Fibroblast of lung (primary cell): Measurements from ENCODE around the gene ITPRIPL2. TPM values are rescaled to one million over a fixed set of nuclear protein-coding genes. Genes with fewer than 3 reads are reported as not detected.
A peak's percentile ranks its signal among the peaks of the same experiment; 100 is the strongest.

Source experiments
- DNase-seq, 2 donors: peaks; one replicate each; pipeline versions ENCODE4 v3.0.0 to v3.0.0-alpha.2; 2010; ENCODE audit warnings: low read depth in 2 of 2
- H2AFZ ChIP-seq: 2 replicates; pipeline ENCODE4 v1.5.1; 2012; ENCODE audit warnings: low read length, control low read depth, inconsistent platforms
- H3K27ac ChIP-seq: 2 replicates; pipeline ENCODE4 v1.5.1; 2011; ENCODE audit warnings: low read length, control low read depth; ENCODE audit not compliant: insufficient read depth
- H3K27me3 ChIP-seq: 2 replicates; pipeline ENCODE4 v1.5.1; 2011; ENCODE audit warnings: mild to moderate bottlenecking, low read length; ENCODE audit not compliant: control insufficient read depth, insufficient read depth
- H3K36me3 ChIP-seq: 2 replicates; pipeline ENCODE4 v1.5.1; 2011; ENCODE audit warnings: low read length; ENCODE audit not compliant: control insufficient read depth, insufficient read depth
- H3K4me1 ChIP-seq: 2 replicates; pipeline ENCODE4 v1.5.1; 2011; ENCODE audit warnings: low read length; ENCODE audit not compliant: control insufficient read depth, insufficient read depth; ENCODE audit errors: extremely low read depth
- H3K4me2 ChIP-seq: 2 replicates; pipeline ENCODE4 v1.5.1; 2011; ENCODE audit warnings: low read length, control low read depth; ENCODE audit not compliant: insufficient read depth; ENCODE audit errors: extremely low read depth
- H3K4me3 ChIP-seq, 4 experiments: fragments of 200-600 bp in 1 of 4; sonication (generic) in 1 of 4; replicated peaks in 1 of 4; 2 replicates each; pipeline ENCODE4 v1.5.1; 2011 to 2016; ENCODE audit warnings: low read length in 4 of 4, low read depth in 3 of 4, mild to moderate bottlenecking in 3 of 4, control low read depth in 2 of 4, inconsistent platforms in 1 of 4, mixed read lengths in 1 of 4; ENCODE audit not compliant: insufficient read depth in 1 of 4; ENCODE audit errors: control extremely low read depth in 1 of 4
- H3K79me2 ChIP-seq: 2 replicates; pipeline ENCODE4 v1.5.1; 2012; ENCODE audit warnings: mild to moderate bottlenecking, low read length, inconsistent platforms; ENCODE audit not compliant: control insufficient read depth, insufficient read depth
- H3K9ac ChIP-seq: 2 replicates; pipeline ENCODE4 v1.5.1; 2011; ENCODE audit warnings: mild to moderate bottlenecking, low read length, control low read depth; ENCODE audit not compliant: insufficient read depth
- H3K9me3 ChIP-seq: 2 replicates; pipeline ENCODE4 v1.5.1; 2012; ENCODE audit warnings: low read depth, low read length; ENCODE audit not compliant: control insufficient read depth, insufficient read depth
- H4K20me1 ChIP-seq: 2 replicates; pipeline ENCODE4 v1.5.1; 2011; ENCODE audit warnings: low read length; ENCODE audit not compliant: control insufficient read depth, insufficient read depth; ENCODE audit errors: extremely low read depth
- CTCF ChIP-seq, 2 donors: IDR thresholded peaks in 1 of 2; conservative IDR thresholded peaks in 1 of 2; 1 replicate in 1 of 2; 2 replicates in 1 of 2; pipeline ENCODE4 v1.5.1; 2011 to 2012; ENCODE audit warnings: low read length in 2 of 2, control low read depth in 1 of 2, inconsistent platforms in 1 of 2, low read depth in 1 of 2, mild to moderate bottlenecking in 1 of 2
- EZH2 ChIP-seq: IDR thresholded peaks from 2 replicates; pipeline ENCODE4 v1.5.1; 2012; ENCODE audit warnings: low read length, control low read depth, mild to moderate bottlenecking; ENCODE audit errors: missing control alignments
- polyA plus RNA-seq, 2 donors: library from polyadenylated mRNA; depleted of rRNA in 1 of 2; stranded (reverse) in 1 of 2; unstranded in 1 of 2; fragments of >200 nt; gene quantifications; 2 replicates each; pipeline ENCODE4 v1.2.1, GENCODE V29; 2011 to 2012; ENCODE audit warnings: missing spikeins in 1 of 2
- total RNA-seq: library from RNA; depleted of rRNA; stranded (reverse); fragments of >200 nt; gene quantifications from 2 replicates; pipeline ENCODE4 v1.2.1, GENCODE V29; 2014

ITPRIPL2 gene
- total and polyA plus RNA-seq, 2 donors (not counting 1 experiment from before 2014, with no cell fraction given): 23.1 to 42.1 TPM

GRCh38 chr16:19168371-19169081 lies 54.8 kb downstream of the ITPRIPL2 start:
- H3K4me2 ChIP-seq: no peak overlapping the region
- no peak overlapping the region for H3K9ac ChIP-seq
- no peaks in the 10 kb centered on the region for H3K36me3 ChIP-seq
- H3K4me3 ChIP-seq: peak overlapping the region in 3 of 4 experiments; percentile 10 to 36 (median 35)
- no peak overlapping the region for H3K27ac ChIP-seq
- no peaks in the 10 kb centered on the region for H3K9me3 ChIP-seq
- no peak for DNase-seq
- H2AFZ ChIP-seq: no peak overlapping the region
- H3K79me2 ChIP-seq: no peaks in the 10 kb centered on the region
- H3K27me3 ChIP-seq: peaks cover 28% of the 10 kb centered on the region
- TF ChIP-seq CTCF (conservative IDR thresholded peaks at IDR 0.05 in 1 of 2, IDR thresholded peaks at IDR 0.05 in 1 of 2; ENCODE audit: low read depth in 1 of 2, low read length in 2 of 2) (no peak), EZH2 (no peak)
- no peaks in the 10 kb centered on the region for H3K4me1 ChIP-seq
- H4K20me1 ChIP-seq: no peaks in the 10 kb centered on the region

DNA sequence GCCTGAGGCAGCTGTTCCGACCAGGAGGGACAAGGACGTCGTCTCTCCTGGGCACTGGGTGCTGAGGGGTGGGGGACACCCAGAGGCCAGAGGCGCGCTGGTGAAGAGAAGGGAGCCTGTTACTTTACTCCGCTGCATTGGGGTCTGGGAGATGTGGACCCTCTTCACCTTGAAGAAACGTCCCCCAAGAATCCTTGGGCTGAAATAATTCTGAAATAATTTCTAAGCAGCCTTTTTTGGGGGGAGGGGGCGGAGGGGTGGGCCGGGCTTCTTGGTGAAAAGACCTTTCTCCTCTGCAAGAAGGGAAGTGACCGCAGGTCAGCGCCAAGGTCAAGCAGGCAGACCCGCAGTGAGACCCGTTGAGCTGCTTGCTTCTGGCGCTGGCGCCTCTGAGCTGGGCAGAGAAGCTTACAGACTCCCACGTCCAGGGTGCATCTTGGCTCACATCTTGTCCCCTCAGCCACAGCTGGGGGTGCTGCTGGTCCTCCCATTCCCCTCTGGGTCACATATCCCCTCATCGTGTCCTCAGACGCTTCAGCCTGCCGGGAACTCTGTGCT lies 55.4 kb downstream of the ITPRIPL2 start:
- Histone ChIP-seq H3K4me2 (no peak overlapping the region), H3K27me3 (peaks cover 28% of the 10 kb centered on the region), H3K9me3 (no peaks in the 10 kb centered on the region), H4K20me1 (no peaks in the 10 kb centered on the region), H3K79me2 (no peaks in the 10 kb centered on the region), H2AFZ (no peak overlapping the region), H3K4me3 (no peak overlapping the region), H3K27ac (no peak overlapping the region), H3K36me3 (no peaks in the 10 kb centered on the region), H3K9ac (no peak overlapping the region), H3K4me1 (no peaks in the 10 kb centered on the region)
- TF ChIP-seq EZH2 (peak; percentile 53), CTCF (conservative IDR thresholded peaks at IDR 0.05 in 1 of 2, IDR thresholded peaks at IDR 0.05 in 1 of 2; ENCODE audit: low read depth in 1 of 2, low read length in 2 of 2) (no peak)
- DNase-seq: no peak

DNA sequence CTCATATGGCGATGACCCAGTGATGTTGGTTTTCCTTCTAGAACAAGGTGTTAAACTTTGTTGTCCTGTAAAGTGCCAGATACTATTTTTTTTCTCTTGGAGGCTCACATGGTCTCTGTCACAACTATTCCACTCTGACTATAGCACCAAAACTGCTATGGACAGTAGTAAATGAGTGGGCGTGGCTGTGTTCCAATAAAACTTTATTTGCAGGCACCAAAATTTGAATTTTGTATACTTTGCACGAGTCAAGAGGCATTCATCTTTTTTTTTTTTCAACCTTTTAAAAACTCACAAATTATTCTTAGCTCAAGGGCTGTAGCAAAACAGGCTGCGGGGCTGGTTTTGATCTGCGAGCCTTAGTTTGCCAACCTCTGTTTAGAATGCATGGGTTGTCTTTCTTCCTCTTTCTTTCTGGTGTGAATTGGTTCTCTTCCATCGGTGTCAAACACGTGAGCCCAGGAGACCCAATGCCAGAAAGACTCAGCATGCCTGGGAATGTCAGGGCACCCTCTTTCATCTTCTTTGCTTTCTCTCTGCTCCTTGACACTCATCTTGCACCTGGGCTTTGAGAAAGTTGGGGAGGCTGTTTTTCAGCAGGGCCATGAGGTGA lies 56.4 kb downstream of the ITPRIPL2 start:
- Histone ChIP-seq H3K9ac (no peak overlapping the region), H3K9me3 (no peaks in the 10 kb centered on the region), H3K36me3 (no peaks in the 10 kb centered on the region), H3K4me3 (no peak overlapping the region), H3K4me1 (no peaks in the 10 kb centered on the region), H3K27me3 (peaks cover 28% of the 10 kb centered on the region), H4K20me1 (no peaks in the 10 kb centered on the region), H2AFZ (no peak overlapping the region), H3K79me2 (no peaks in the 10 kb centered on the region), H3K4me2 (no peak overlapping the region), H3K27ac (no peak overlapping the region)
- no peak for DNase-seq
- no peak for TF ChIP-seq CTCF (conservative IDR thresholded peaks at IDR 0.05 in 1 of 2, IDR thresholded peaks at IDR 0.05 in 1 of 2; ENCODE audit: low read depth in 1 of 2, low read length in 2 of 2)
- TF ChIP-seq EZH2: no peak
